H9 (cell line): Measurements from ENCODE around the gene NOA1. TPM values are rescaled to one million over a fixed set of nuclear protein-coding genes. Genes with fewer than 3 reads are reported as not detected.

ENCODE experiments used
- DNase-seq: peaks from one replicate; pipeline ENCODE4 v3.0.0-alpha.2; 2017
- H2AFZ ChIP-seq: one replicate; pipeline ENCODE4 v1.6.1; 2013; ENCODE audit warnings: mild to moderate bottlenecking, low read length, control low read depth, moderate library complexity
- H2AK5ac ChIP-seq: 2 replicates; pipeline ENCODE4 v1.6.1; 2013; ENCODE audit warnings: low read length, control low read depth, mixed read lengths; ENCODE audit not compliant: insufficient read length
- H2BK120ac ChIP-seq: one replicate; pipeline ENCODE4 v1.6.1; 2013; ENCODE audit warnings: low read depth, mild to moderate bottlenecking, low read length, control low read depth, inconsistent platforms; ENCODE audit not compliant: poor library complexity, severe bottlenecking
- H2BK12ac ChIP-seq: 2 replicates; pipeline ENCODE4 v1.6.1; 2013; ENCODE audit warnings: low read length, control low read depth, mixed read lengths, low read depth; ENCODE audit not compliant: insufficient read length
- H2BK15ac ChIP-seq: 2 replicates; pipeline ENCODE4 v1.6.1; 2013; ENCODE audit warnings: low read depth, low read length, control low read depth
- H2BK20ac ChIP-seq: one replicate; pipeline ENCODE4 v1.6.1; 2013; ENCODE audit warnings: low read depth, mild to moderate bottlenecking, low read length, control low read depth, inconsistent platforms; ENCODE audit not compliant: poor library complexity, severe bottlenecking
- H2BK5ac ChIP-seq: 2 replicates; pipeline ENCODE4 v1.6.1; 2013; ENCODE audit warnings: low read length, control low read depth, mixed read lengths; ENCODE audit not compliant: insufficient read length
- H3K14ac ChIP-seq: 2 replicates; pipeline ENCODE4 v1.6.1; 2013; ENCODE audit warnings: low read length, control low read depth; ENCODE audit not compliant: insufficient read depth
- H3K18ac ChIP-seq: 2 replicates; pipeline ENCODE4 v1.6.1; 2013; ENCODE audit warnings: low read depth, mild to moderate bottlenecking, mixed read lengths, low read length, control low read depth; ENCODE audit not compliant: insufficient read length
- H3K23ac ChIP-seq: 2 replicates; pipeline ENCODE4 v1.6.1; 2013; ENCODE audit warnings: low read length, control low read depth, mixed read lengths, low read depth; ENCODE audit not compliant: insufficient read length
- H3K23me2 ChIP-seq: 2 replicates; pipeline ENCODE4 v1.6.1; 2013; ENCODE audit warnings: low read depth, mild to moderate bottlenecking, mixed read lengths, low read length, control low read depth; ENCODE audit not compliant: insufficient read length, poor library complexity, severe bottlenecking
- H3K27ac ChIP-seq: 2 replicates; pipeline ENCODE4 v1.5.1; 2013; ENCODE audit warnings: low read length, control low read depth, mixed read lengths, low read depth; ENCODE audit not compliant: insufficient read length
- H3K27me3 ChIP-seq: 2 replicates; pipeline ENCODE4 v1.6.1; 2013; ENCODE audit warnings: low read length, control low read depth, inconsistent platforms; ENCODE audit not compliant: insufficient read depth
- H3K4ac ChIP-seq: 2 replicates; pipeline ENCODE4 v1.6.1; 2013; ENCODE audit warnings: low read depth, mild to moderate bottlenecking, control low read depth, inconsistent platforms, low read length, moderate library complexity
- H3K4me1 ChIP-seq: 2 replicates; pipeline ENCODE4 v1.6.1; 2013; ENCODE audit warnings: low read length, control low read depth, inconsistent platforms; ENCODE audit not compliant: insufficient read depth
- H3K4me2 ChIP-seq: 2 replicates; pipeline ENCODE4 v1.6.1; 2013; ENCODE audit warnings: low read length, control low read depth, mixed read lengths; ENCODE audit not compliant: insufficient read length, insufficient read depth
- H3K56ac ChIP-seq: 2 replicates; pipeline ENCODE4 v1.6.1; 2013; ENCODE audit warnings: low read depth, mild to moderate bottlenecking, mixed read lengths, low read length, control low read depth; ENCODE audit not compliant: insufficient read length
- H3K79me1 ChIP-seq: 2 replicates; pipeline ENCODE4 v1.6.1; 2013; ENCODE audit warnings: low read depth, mild to moderate bottlenecking, moderate library complexity, low read length, control low read depth, inconsistent platforms; ENCODE audit not compliant: insufficient read depth, poor library complexity, severe bottlenecking
- H3K79me2 ChIP-seq: 2 replicates; pipeline ENCODE4 v1.6.1; 2013; ENCODE audit warnings: low read length, control low read depth, inconsistent platforms; ENCODE audit not compliant: insufficient read depth
- H3K9ac ChIP-seq: 2 replicates; pipeline ENCODE4 v1.6.1; 2013; ENCODE audit warnings: low read length, control low read depth, mixed read lengths; ENCODE audit not compliant: insufficient read length; ENCODE audit errors: extremely low read depth
- H3K9me3 ChIP-seq: one replicate; pipeline ENCODE4 v1.6.1; 2013; ENCODE audit warnings: low read depth, low read length, inconsistent platforms; ENCODE audit not compliant: control insufficient read depth
- H3T11ph ChIP-seq: one replicate; pipeline ENCODE4 v1.6.1; 2013; ENCODE audit warnings: mild to moderate bottlenecking, low read length, control low read depth, inconsistent platforms
- H4K20me1 ChIP-seq: one replicate; pipeline ENCODE4 v1.6.1; 2013; ENCODE audit not compliant: control insufficient read depth, insufficient read length, insufficient read depth
- H4K5ac ChIP-seq: 2 replicates; pipeline ENCODE4 v1.6.1; 2013; ENCODE audit warnings: low read depth, mild to moderate bottlenecking, mixed read lengths, low read length, control low read depth; ENCODE audit not compliant: insufficient read length
- H4K8ac ChIP-seq: replicated peaks from 2 replicates; pipeline ENCODE4 v1.6.1; 2013; ENCODE audit warnings: low read length, control low read depth, mixed read lengths, low read depth; ENCODE audit not compliant: insufficient read length
- H4K91ac ChIP-seq: 2 replicates; pipeline ENCODE4 v1.6.1; 2013; ENCODE audit warnings: low read depth, mild to moderate bottlenecking, moderate library complexity, mixed read lengths, low read length, control low read depth; ENCODE audit not compliant: insufficient read length
- H3K27ac Mint-ChIP-seq, 3 experiments: 2 replicates in 2 of 3; 3 replicates in 1 of 3; pipeline ENCODE4 v1.8.0; 2020 to 2021; ENCODE audit warnings: mixed read lengths in 3 of 3, mild to moderate bottlenecking in 1 of 3, moderate library complexity in 1 of 3
- H3K27me3 Mint-ChIP-seq: 2 replicates; pipeline ENCODE4 v1.8.0; 2021; ENCODE audit warnings: low read depth, mild to moderate bottlenecking, moderate library complexity, mixed read lengths
- H3K36me3 Mint-ChIP-seq, 3 experiments: 2 replicates in 2 of 3; 3 replicates in 1 of 3; pipeline ENCODE4 v1.8.0; 2020 to 2021; ENCODE audit warnings: low read depth in 3 of 3, mixed read lengths in 3 of 3; ENCODE audit not compliant: insufficient read depth in 1 of 3
- H3K4me1 Mint-ChIP-seq, 2 experiments: 2 replicates each; pipeline ENCODE4 v1.8.0; 2020; ENCODE audit warnings: mixed read lengths in 2 of 2
- H3K4me3 Mint-ChIP-seq, 2 experiments: 2 replicates in 1 of 2; 3 replicates in 1 of 2; pipeline ENCODE4 v1.8.0; 2020 to 2021; ENCODE audit warnings: mild to moderate bottlenecking in 2 of 2, mixed read lengths in 2 of 2, moderate library complexity in 1 of 2
- H3K9me3 Mint-ChIP-seq, 2 experiments: 2 replicates in 1 of 2; 3 replicates in 1 of 2; pipeline ENCODE4 v1.8.0; 2020; ENCODE audit warnings: mild to moderate bottlenecking in 2 of 2, mixed read lengths in 2 of 2, moderate library complexity in 1 of 2
- WGBS: extraction: QIAGEN DNeasy Blood & Tissue Kit; methylation state at CpG from one replicate; pipeline ENCODE4 v1.1.7; 2013; ENCODE audit warnings: missing lambda C conversion rate, low lambda C conversion rate, mixed read lengths; ENCODE audit not compliant: insufficient read length; ENCODE audit errors: extremely low coverage; 5-methylcytosine and 5-hydroxymethylcytosine counted together
- total RNA-seq: library from RNA; stranded (reverse); gene quantifications from 2 replicates; pipeline ENCODE4 v1.2.1, GENCODE V29; 2021
- TF ChIP-seq, protein P1 (sequence below): fragments of 200-600 bp; sonication (generic); conservative IDR thresholded peaks from 3 replicates; pipeline ENCODE4 v1.8.0; 2021; ENCODE audit warnings: antibody characterized with exemption, mild to moderate bottlenecking

NOA1 gene
- total RNA-seq, 1 experiment from 2014 or later, result 22.8 TPM

DNA sequence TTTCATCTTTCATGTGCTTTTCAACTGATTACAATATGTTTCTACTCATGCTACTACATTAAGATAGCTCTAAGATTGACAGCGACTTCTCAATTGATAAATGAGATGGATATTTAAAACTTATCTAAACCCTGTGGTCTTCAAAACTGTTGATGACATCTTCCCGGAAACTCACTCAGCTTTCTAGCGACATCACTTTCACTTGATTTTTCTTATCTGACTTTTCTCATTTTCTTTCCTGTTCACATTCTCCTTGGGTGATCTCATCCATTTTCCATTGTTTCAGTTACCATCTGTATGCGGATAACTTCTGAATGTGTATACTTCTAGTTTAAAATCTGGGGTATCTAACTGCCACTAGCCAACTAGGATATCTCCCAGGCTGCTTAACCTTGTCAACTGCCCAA is 4.4 kb upstream of the NOA1 start:
- no peak for DNase-seq
- H3K4me1 ChIP-seq, result no peaks in the 10 kb centered on the region
- no peak overlapping the region for H2BK12ac ChIP-seq
- H2AK5ac ChIP-seq, result no peak overlapping the region
- H3K79me1 ChIP-seq, result peaks cover 2% of the 10 kb centered on the region
- no peak overlapping the region for H2BK120ac ChIP-seq
- no peak overlapping the region for H3K4me2 ChIP-seq
- no peaks in the 10 kb centered on the region for H3K9me3 ChIP-seq
- H2AFZ ChIP-seq, result no peak overlapping the region
- H3K4ac ChIP-seq, result no peak overlapping the region
- no peak overlapping the region for H2BK20ac ChIP-seq
- no peak overlapping the region for H2BK15ac ChIP-seq
- no peak overlapping the region for H3K23ac ChIP-seq
- H4K91ac ChIP-seq, result no peak overlapping the region
- no peak overlapping the region for H3K18ac ChIP-seq
- no peaks in the 10 kb centered on the region for H4K20me1 ChIP-seq
- no peak overlapping the region for H2BK5ac ChIP-seq
- Mint-ChIP-seq H3K36me3 (peaks cover 8 to 18% (median 8%) of the 10 kb centered on the region in 3 experiments), H3K27me3 (no peaks in the 10 kb centered on the region), H3K27ac (peak overlapping the region in 2 of 3 experiments; percentile 6 to 40; a peak in 3 of 7 replicates), H3K4me3 (0 out of 5 replicates have a peak overlapping the region, but pooled peaks of 1 of the 2 experiments have one; percentile 0), H3K9me3 (no peaks in the 10 kb centered on the region; a peak in 1 of 5 replicates), H3K4me1 (peaks cover 8 to 13% of the 10 kb centered on the region in 2 experiments; a peak in 3 of 4 replicates)
- H3K27ac ChIP-seq, result no peak overlapping the region
- H3K14ac ChIP-seq, result no peak overlapping the region
- no peaks in the 10 kb centered on the region for H3K27me3 ChIP-seq
- WGBS, result no CpG with 5 or more reads among the region's 4 CpGs
- H3K79me2 ChIP-seq, result peaks cover 32% of the 10 kb centered on the region; the same call in 1 of the 2 replicates
- TF ChIP-seq, protein P1, sequence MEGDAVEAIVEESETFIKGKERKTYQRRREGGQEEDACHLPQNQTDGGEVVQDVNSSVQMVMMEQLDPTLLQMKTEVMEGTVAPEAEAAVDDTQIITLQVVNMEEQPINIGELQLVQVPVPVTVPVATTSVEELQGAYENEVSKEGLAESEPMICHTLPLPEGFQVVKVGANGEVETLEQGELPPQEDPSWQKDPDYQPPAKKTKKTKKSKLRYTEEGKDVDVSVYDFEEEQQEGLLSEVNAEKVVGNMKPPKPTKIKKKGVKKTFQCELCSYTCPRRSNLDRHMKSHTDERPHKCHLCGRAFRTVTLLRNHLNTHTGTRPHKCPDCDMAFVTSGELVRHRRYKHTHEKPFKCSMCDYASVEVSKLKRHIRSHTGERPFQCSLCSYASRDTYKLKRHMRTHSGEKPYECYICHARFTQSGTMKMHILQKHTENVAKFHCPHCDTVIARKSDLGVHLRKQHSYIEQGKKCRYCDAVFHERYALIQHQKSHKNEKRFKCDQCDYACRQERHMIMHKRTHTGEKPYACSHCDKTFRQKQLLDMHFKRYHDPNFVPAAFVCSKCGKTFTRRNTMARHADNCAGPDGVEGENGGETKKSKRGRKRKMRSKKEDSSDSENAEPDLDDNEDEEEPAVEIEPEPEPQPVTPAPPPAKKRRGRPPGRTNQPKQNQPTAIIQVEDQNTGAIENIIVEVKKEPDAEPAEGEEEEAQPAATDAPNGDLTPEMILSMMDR, result no peak
- peaks cover 4% of the 10 kb centered on the region for H3K23me2 ChIP-seq
- no peak overlapping the region for H3K9ac ChIP-seq
- H4K8ac ChIP-seq, result no peak overlapping the region
- H3K56ac ChIP-seq, result no peak overlapping the region
- no peak overlapping the region for H4K5ac ChIP-seq
- H3T11ph ChIP-seq, result no peak overlapping the region
